ENCODE data around the gene ZBTB42. TPM values are rescaled to one million over a fixed set of nuclear protein-coding genes. Genes with fewer than 3 reads are reported as not detected.
"Not testable (repeated sequence)": the region's sequence is repeated elsewhere in the genome, so short reads cannot be mapped to it uniquely, and the experiment has no call there.

Gene ZBTB42
- total RNA-seq, 2 experiments from 2014 or later: 1.1 to 1.4 TPM

GRCh38 chr14:104804481-104805325, 3.8 kb downstream of the ZBTB42 start:
- Mint-ChIP-seq H3K4me3 (no peak overlapping the region), H3K36me3 (no peaks in the 10 kb centered on the region), H3K4me1 (peaks cover 10% of the 10 kb centered on the region), H3K9me3 (no peaks in the 10 kb centered on the region), H3K27ac (no peak overlapping the region), H3K27me3 (peaks cover 2% of the 10 kb centered on the region)
- no peak for DNase-seq

GRCh38 chr14:104805326-104805678, 4.4 kb downstream of the ZBTB42 start:
- peaks cover 8% of the 10 kb centered on the region for H3K4me1 Mint-ChIP-seq
- no peaks in the 10 kb centered on the region for H3K27me3 Mint-ChIP-seq
- no peak overlapping the region for H3K4me3 Mint-ChIP-seq
- H3K27ac Mint-ChIP-seq: no peak overlapping the region
- no peaks in the 10 kb centered on the region for H3K36me3 Mint-ChIP-seq
- no peak for DNase-seq
- no peaks in the 10 kb centered on the region for H3K9me3 Mint-ChIP-seq

DNA sequence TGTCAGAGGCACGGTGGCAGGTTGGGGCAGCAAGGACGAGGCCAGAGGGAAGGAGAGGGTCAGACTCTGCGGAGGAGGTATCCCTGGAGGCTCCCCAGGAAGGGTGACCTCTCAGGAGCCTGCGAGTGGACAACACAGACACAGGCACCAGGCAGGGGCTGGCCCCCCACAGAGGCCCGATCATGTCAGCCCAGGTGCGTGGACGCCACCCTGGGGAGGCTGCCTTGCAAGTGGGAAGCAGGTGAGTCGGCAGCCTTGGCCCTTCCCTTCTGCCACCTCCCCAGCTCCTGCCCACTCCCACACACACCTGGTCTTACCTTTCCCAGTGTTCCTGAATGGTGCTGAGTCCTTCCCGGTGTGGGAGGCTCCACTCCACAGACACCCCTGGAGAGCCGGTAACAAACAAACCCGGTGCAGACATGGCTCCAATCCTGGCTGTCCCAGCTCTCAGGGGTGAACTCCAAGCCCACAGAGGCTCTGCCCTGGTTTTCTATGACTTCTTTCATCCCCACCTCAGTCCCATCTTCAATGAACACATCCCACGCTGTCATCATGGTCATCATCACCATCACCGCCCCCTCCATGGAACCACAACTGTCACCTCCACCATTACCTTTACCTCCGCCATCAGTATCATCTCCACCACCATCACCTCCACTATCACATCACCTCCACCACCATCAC, 5.2 kb downstream of the ZBTB42 start:
- peaks cover 8% of the 10 kb centered on the region for H3K4me1 Mint-ChIP-seq
- H3K27me3 Mint-ChIP-seq: no peaks in the 10 kb centered on the region
- no peak overlapping the region for H3K4me3 Mint-ChIP-seq
- no peaks in the 10 kb centered on the region for H3K9me3 Mint-ChIP-seq
- no peak overlapping the region for H3K27ac Mint-ChIP-seq
- DNase-seq: no peak
- H3K36me3 Mint-ChIP-seq: no peaks in the 10 kb centered on the region

DNA sequence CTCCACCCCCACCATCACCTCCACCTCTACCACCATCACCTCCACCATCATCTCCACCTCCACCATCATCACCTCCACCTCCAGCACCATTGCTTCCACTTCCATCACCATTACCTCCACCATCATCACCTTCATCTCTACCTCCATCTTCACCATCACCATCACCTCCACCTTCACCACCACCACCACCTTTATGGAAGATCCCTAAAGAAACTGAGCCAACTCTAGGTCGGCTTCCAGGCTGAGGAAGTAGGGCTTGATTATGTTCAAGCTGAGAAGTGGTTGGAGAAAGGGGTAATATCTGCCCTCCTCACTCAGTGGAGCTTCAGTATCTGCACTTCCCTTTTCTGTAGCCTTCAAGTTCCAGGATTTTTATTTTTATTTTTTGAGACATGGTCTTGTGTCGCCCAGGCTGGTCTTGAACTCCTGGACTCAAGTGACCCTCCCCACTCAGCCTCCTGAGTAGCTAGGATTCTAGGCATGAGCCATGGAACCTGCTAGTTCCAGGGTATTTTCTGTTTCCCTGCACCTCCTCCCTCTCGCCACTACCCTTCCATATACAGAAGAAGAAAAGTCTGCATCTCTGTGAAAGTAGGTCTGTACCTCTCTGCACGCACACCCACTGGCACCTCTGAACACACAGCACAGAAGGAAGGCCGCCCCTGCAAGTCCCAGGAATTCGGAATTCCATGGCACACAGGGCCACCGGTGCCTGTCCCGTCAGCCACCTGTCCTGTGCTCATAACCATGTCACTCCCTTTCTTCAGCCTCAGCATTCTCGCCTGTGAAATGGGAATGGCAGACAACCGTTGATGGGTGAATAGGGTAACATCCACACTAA, 5.9 kb downstream of the ZBTB42 start:
- no peaks in the 10 kb centered on the region for H3K27me3 Mint-ChIP-seq
- no peaks in the 10 kb centered on the region for H3K36me3 Mint-ChIP-seq
- H3K9me3 Mint-ChIP-seq: no peaks in the 10 kb centered on the region
- H3K4me1 Mint-ChIP-seq: peaks cover 6% of the 10 kb centered on the region
- no peak for DNase-seq
- H3K4me3 Mint-ChIP-seq: no peak overlapping the region
- H3K27ac Mint-ChIP-seq: no peak overlapping the region

DNA sequence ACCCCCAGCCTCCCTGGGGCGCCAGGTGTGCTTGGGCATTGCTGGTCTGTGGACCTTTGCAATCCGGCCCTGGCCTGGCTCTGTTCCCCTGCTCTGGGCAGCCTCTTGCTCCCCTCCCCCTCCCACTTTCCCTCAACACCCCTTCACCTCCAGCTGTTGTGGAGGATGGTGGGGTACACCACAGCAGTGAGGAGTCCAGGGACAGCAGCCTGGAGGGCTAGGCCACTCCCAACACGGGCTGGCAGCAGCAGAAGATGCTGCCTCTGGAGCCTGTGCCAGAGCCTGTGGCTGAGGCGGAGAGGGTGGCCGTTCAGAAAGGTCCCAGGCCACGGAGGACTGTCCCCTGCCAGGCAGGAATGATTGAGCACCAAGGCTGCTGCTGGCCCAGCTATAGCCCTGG, 7.6 kb downstream of the ZBTB42 start:
- no peaks in the 10 kb centered on the region for H3K9me3 Mint-ChIP-seq
- H3K36me3 Mint-ChIP-seq: no peaks in the 10 kb centered on the region
- H3K27me3 Mint-ChIP-seq: no peaks in the 10 kb centered on the region
- peaks cover 4% of the 10 kb centered on the region for H3K4me1 Mint-ChIP-seq
- H3K27ac Mint-ChIP-seq: no peak overlapping the region
- DNase-seq: no peak
- H3K4me3 Mint-ChIP-seq: no peak overlapping the region

DNA sequence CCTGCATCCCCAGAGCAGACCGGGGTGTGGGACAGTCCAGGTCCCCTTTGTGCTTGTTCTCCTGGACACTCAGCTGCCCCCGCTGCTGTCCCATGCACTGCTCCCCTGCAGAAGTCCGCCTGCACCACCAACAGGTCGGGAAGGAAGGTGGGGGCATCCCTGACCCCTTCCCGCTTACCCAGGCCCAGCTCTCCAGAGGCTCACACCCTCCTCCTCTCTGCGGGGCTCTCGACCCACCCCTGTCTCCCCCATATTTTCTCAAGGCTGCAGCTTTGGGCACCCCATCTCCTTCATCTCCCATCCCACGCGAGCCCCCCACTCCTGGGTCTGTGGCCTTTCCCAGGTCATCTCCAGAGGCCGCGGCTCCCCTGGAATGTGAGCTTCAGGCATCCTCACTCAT, 9.4 kb downstream of the ZBTB42 start:
- DNase-seq: no peak
- no peaks in the 10 kb centered on the region for H3K9me3 Mint-ChIP-seq
- H3K4me3 Mint-ChIP-seq: no peak overlapping the region
- no peak overlapping the region for H3K27ac Mint-ChIP-seq
- H3K36me3 Mint-ChIP-seq: peaks cover 5% of the 10 kb centered on the region
- no peaks in the 10 kb centered on the region for H3K27me3 Mint-ChIP-seq
- peaks cover 12% of the 10 kb centered on the region for H3K4me1 Mint-ChIP-seq

DNA sequence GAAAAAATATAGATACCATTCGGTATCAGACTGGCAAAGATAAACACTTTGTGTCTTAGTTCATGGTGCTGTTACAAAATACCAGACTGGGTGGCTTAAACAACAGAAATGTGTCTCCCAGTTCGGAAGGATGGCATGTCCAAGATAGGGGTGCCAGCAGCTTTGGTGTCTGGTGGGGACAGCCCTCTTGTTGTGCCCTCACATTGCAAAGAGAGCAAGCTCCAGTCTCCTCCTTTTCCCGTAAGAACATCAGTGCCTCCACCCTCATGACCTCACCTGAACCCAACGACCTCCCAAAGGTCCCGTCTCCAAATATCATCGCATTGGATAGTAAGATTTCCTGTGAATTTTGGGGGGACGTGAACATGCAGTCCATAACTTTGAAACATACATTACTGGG, 12.4 kb downstream of the ZBTB42 start:
- H3K27ac Mint-ChIP-seq: no peak overlapping the region

DNA sequence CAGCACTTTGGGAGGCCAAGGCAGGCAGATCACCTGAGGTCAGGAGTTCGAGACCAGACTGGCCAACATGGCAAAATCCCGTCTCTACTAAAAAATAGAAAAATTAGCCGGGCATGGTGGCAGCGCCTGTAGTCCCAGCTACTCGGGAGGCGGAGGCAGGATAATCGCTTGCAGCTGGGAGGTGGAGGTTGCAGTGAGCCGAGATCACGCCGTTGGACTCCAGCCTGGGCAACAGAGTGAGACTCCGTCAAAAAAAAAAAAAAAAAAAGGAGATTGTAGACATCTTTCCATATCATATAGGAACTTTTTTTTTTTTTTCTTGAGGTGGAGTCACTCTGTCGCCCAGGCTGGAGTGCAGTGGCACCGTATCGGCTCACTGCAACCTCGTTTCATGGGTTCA, 13.8 kb downstream of the ZBTB42 start:
- not testable (repeated sequence) for DNase-seq, H3K9me3 Mint-ChIP-seq, H3K27me3 Mint-ChIP-seq
- peaks cover 12% of the 10 kb centered on the region for H3K36me3 Mint-ChIP-seq
- peak overlapping the region; percentile 96 for H3K27ac Mint-ChIP-seq
- H3K4me3 Mint-ChIP-seq: peak overlapping the region; percentile 91
- H3K4me1 Mint-ChIP-seq: peaks cover 18% of the 10 kb centered on the region

More for the DNA sequence above, 12.4 kb downstream of the ZBTB42 start:
- H3K9me3 Mint-ChIP-seq: no peaks in the 10 kb centered on the region
- no peaks in the 10 kb centered on the region for H3K27me3 Mint-ChIP-seq
- peaks cover 8% of the 10 kb centered on the region for H3K36me3 Mint-ChIP-seq
- H3K4me1 Mint-ChIP-seq: peaks cover 17% of the 10 kb centered on the region
- no peak overlapping the region for H3K4me3 Mint-ChIP-seq
- no peak for DNase-seq

DNA sequence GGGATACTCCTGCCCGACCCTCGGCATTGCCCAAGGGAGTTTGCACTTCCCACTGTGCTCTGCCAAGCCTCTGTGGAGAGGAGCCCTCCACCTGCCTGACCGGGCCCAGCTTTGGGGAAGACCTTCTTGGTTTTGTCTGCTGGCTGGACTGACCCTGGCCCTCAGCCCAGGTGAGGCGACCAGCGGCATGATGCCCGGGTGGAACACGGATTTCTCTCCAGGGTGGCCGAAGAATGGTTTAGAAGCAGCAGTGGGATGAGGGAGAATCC, 15.6 kb downstream of the ZBTB42 start:
- H3K36me3 Mint-ChIP-seq: peaks cover 12% of the 10 kb centered on the region
- no peaks in the 10 kb centered on the region for H3K27me3 Mint-ChIP-seq
- peak overlapping the region; percentile 91 for H3K4me3 Mint-ChIP-seq

DNA sequence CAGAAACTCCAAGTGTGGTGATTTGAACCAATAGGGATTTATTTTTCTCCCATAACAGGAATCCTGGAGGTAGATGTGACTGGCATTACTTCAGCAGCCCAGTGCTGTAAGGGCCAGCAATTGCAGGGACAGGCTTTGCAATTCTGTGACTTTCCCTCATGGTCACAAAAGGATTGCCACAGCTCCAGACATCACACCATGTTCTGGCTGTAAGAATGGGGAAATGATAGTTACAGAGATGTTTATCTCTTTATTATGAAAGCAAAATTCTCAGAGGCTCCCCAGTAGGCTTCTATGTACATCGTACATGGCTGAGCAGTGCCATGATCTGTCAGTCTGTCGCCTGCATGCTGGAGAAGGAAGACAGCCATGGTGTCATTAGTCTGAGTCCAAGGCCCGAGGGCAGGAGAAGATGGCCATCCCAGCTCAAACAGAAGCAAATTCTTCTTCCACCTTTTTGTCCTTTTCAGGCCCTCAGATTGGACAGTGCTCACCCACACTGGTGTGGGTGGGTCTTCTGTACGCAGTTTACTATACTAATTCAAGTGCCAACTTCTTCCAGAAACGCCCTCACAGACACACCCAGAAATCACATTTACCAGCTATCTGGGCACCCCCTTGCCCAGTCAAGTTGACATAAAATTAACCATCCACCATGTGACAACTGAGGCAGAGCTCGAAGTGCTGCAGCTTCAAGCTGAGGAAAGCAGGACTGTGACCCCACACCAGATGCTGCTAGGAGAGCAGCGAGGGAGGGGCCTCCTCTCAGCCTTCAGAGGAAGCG, 17.2 kb downstream of the ZBTB42 start:
- DNase-seq: no peak
- Mint-ChIP-seq H3K27me3 (no peaks in the 10 kb centered on the region), H3K36me3 (peaks cover 12% of the 10 kb centered on the region), H3K27ac (no peak overlapping the region), H3K4me3 (no peak overlapping the region), H3K9me3 (no peaks in the 10 kb centered on the region), H3K4me1 (peaks cover 18% of the 10 kb centered on the region)

More for the DNA sequence above, 15.6 kb downstream of the ZBTB42 start:
- DNase-seq: no peak
- peaks cover 18% of the 10 kb centered on the region for H3K4me1 Mint-ChIP-seq
- peak overlapping the region; percentile 92 for H3K27ac Mint-ChIP-seq
- H3K9me3 Mint-ChIP-seq: no peaks in the 10 kb centered on the region

DNA sequence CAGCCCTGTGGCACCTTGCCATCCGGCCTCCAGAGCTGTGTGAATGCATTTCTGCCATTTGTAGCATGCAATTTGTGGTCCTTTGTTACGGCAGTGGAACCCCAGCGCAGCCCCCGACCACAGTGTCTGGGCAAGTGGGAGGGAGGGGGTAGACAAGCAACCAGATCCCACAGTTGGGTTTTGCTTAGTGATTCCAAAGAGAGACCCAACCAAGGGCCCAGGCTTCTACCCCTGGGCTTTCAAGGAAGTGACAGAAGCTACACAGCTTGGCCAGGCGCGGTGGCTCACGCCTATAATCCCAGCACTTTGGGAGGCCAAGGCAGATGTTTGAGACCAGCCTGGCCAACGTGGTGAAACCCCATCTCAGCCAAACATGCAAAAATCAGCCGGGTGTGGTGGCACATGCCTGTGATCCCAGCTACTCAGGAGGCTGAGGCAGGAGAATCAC, 17.8 kb downstream of the ZBTB42 start:
- H3K4me1 Mint-ChIP-seq: peaks cover 15% of the 10 kb centered on the region
- H3K9me3 Mint-ChIP-seq: no peaks in the 10 kb centered on the region
- no peak overlapping the region for H3K4me3 Mint-ChIP-seq
- no peak overlapping the region for H3K27ac Mint-ChIP-seq
- H3K36me3 Mint-ChIP-seq: peaks cover 12% of the 10 kb centered on the region
- DNase-seq: no peak
- H3K27me3 Mint-ChIP-seq: no peaks in the 10 kb centered on the region

DNA sequence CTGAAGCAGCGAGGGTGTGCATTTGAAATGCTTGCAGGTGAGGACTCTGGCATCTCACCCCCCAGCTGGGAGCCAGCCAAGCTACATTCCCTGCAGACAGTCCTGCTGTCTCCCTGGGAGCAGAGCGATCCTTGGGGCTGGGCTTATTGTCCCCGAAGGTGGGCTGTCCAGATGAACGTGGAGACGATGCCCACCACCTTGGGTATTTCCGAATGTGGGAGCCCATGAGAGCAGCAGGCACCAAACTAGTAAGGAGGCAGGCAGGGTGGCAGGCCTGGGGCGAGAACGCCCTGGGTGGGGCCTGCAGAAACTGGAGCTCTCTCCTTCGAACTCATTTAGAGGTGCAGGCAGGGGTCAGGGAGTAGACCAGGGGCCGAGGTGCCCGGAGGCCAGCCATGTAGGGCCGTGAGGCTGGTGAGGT, 18.5 kb downstream of the ZBTB42 start:
- H3K9me3 Mint-ChIP-seq: peaks cover 2% of the 10 kb centered on the region
- H3K4me1 Mint-ChIP-seq: peaks cover 10% of the 10 kb centered on the region
- DNase-seq: no peak
- H3K27ac Mint-ChIP-seq: no peak overlapping the region
- peaks cover 11% of the 10 kb centered on the region for H3K36me3 Mint-ChIP-seq
- no peak overlapping the region for H3K4me3 Mint-ChIP-seq
- H3K27me3 Mint-ChIP-seq: no peaks in the 10 kb centered on the region

DNA sequence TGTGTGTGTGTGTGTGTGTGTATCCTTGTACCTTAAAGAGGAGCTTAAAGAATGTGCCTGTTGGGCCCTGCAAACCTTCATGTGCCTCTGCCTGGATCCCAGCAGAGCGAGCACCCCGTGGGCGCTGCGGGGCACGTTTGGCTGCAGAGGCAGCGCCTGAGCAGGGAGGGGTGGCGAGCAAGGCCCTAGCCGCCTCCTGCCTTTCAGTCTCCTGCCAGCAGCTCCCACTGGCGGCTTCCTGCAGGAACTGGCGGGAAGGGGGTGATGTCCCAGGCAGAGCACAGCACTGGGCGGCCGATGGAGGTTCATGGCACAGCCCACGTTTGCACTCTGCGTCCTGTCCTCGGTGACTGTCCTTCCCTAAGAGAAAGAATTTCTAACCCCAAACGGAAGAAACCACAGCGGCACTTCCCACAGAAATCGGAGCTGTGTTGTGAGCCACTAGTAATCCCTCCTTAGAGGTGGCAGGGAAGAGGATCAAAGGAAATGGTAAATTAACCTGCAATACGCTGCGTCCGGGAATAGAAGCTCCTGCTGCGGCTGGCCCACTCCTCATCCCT, 19.8 kb downstream of the ZBTB42 start:
- Mint-ChIP-seq H3K27me3 (peaks cover 5% of the 10 kb centered on the region), H3K4me3 (no peak overlapping the region), H3K36me3 (peaks cover 7% of the 10 kb centered on the region), H3K9me3 (peaks cover 7% of the 10 kb centered on the region), H3K27ac (no peak overlapping the region), H3K4me1 (peaks cover 9% of the 10 kb centered on the region)
- DNase-seq: no peak

DNA sequence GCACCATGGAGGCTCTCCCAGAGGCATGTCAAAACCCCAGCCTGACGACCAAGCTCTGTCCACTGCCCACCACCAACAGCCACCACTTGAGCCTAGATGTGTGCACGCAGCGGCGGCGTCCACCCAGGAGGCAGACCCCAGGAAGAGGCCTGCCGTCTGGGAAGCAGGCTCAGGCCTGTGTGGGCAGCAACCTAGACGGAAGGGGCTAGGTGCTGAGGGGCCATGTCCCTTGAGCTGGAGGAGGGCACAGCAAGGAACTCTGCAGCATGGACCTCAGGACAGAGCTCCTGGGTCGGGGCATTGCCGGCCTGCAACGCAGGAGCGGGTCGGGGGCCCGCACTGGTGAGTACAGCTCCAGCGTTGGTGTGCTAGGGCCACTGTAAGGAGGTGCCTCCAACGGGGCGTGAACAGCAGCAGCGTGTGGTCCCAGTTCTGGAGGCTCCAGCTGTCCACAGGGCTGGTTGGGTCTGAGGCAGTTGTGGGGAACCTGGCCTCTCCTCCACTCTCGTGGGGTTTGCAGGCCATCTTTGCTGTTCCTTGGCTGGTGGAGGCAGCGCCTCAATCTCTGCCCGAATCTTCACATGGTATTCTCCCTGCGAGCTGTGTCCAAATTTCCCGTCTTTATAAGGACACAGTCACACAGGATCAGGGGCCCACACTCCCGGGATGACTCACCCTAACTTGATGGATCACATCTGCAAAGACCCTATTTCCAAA, 20.5 kb downstream of the ZBTB42 start:
- DNase-seq: no peak
- Mint-ChIP-seq H3K4me1 (peaks cover 11% of the 10 kb centered on the region), H3K27me3 (peaks cover 6% of the 10 kb centered on the region), H3K4me3 (no peak overlapping the region), H3K36me3 (peaks cover 7% of the 10 kb centered on the region), H3K27ac (no peak overlapping the region), H3K9me3 (peaks cover 7% of the 10 kb centered on the region)

Data from activated naive CD8-positive, alpha-beta T cell treated with anti-CD3 and anti-CD28 coated beads for 36 hours (primary cell).